ENCODE data around the gene SNRNP40. TPM values are rescaled to one million over a fixed set of nuclear protein-coding genes. Genes with fewer than 3 reads are reported as not detected.
"Not testable (repeated sequence)": the region's sequence is repeated elsewhere in the genome, so short reads cannot be mapped to it uniquely, and the experiment has no call there.

Gene SNRNP40
- total and polyA plus RNA-seq, 8 donors: 33.9 to 78.6 (median 67.5) TPM

- peak; percentile 6 for ATAC-seq
- TF ChIP-seq CTCF (IDR thresholded peaks at IDR 0.05): no peak
- DNase-seq: no peak
- Histone ChIP-seq H3K36me3 (peaks cover 0 to 32% of the 10 kb centered on the region in 2 donors), H3K27ac (peak overlapping the region; percentile 85 to 93), H3K4me1 (peaks cover 0 to 42% of the 10 kb centered on the region in 2 donors), H3K4me3 (peak overlapping the region; percentile 88 to 99), H3K27me3 (no peaks in the 10 kb centered on the region), H3K9me3 (no peaks in the 10 kb centered on the region)
- intact Hi-C loops (cut with DNase I): no loop called here
These were observed 608 bp downstream of the SNRNP40 start for GRCh38 chr1:31295874-31296485.

GRCh38 chr1:31289021-31289420, 7.6 kb downstream of the SNRNP40 start:
- no peak overlapping the region for H3K27ac ChIP-seq
- ATAC-seq (no peak), DNase-seq (no peak)
- H3K4me1 ChIP-seq: no peaks in the 10 kb centered on the region
- intact Hi-C loops (cut with DNase I): no loop called here
- H3K27me3 ChIP-seq: no peaks in the 10 kb centered on the region
- peaks cover 0 to 99% of the 10 kb centered on the region in 2 donors for H3K36me3 ChIP-seq
- H3K9me3 ChIP-seq: no peaks in the 10 kb centered on the region
- H3K4me3 ChIP-seq: no peak overlapping the region
- no peak for TF ChIP-seq CTCF (IDR thresholded peaks at IDR 0.05)

GRCh38 chr1:31287791-31288190, 8.8 kb downstream of the SNRNP40 start:
- ATAC-seq; H3K9me3 ChIP-seq; H3K27ac ChIP-seq; intact Hi-C loops (cut with DNase I); DNase-seq; H3K4me3 ChIP-seq; H3K27me3 ChIP-seq; H3K4me1 ChIP-seq: not testable (repeated sequence)
- H3K36me3 ChIP-seq: peaks cover 0 to 95% of the 10 kb centered on the region in 2 donors

- intact Hi-C loops (cut with DNase I); ATAC-seq; H3K4me3 ChIP-seq; DNase-seq; H3K27ac ChIP-seq; H3K9me3 ChIP-seq; H3K27me3 ChIP-seq; H3K4me1 ChIP-seq: not testable (repeated sequence)
- peaks cover 0 to 92% of the 10 kb centered on the region in 2 donors for H3K36me3 ChIP-seq
These were observed 14.2 kb downstream of the SNRNP40 start for GRCh38 chr1:31282426-31282825.

GRCh38 chr1:31273619-31274018, 23.0 kb downstream of the SNRNP40 start:
- Histone ChIP-seq H3K27ac (no peak overlapping the region), H3K36me3 (peaks cover 0 to 100% of the 10 kb centered on the region in 2 donors), H3K9me3 (no peaks in the 10 kb centered on the region), H3K4me1 (peaks cover 0 to 3% of the 10 kb centered on the region in 2 donors), H3K4me3 (no peak overlapping the region), H3K27me3 (no peaks in the 10 kb centered on the region)
- intact Hi-C loops (cut with DNase I): no loop called here
- ATAC-seq (no peak), DNase-seq (no peak)
- TF ChIP-seq CTCF (IDR thresholded peaks at IDR 0.05): no peak

- no peak for ATAC-seq
- intact Hi-C loops (cut with DNase I): no loop called here
- no peak overlapping the region for H3K4me3 ChIP-seq
- peaks cover 0 to 100% of the 10 kb centered on the region in 2 donors for H3K36me3 ChIP-seq
- H3K4me1 ChIP-seq: peaks cover 0 to 3% of the 10 kb centered on the region in 2 donors
- H3K27me3 ChIP-seq: no peaks in the 10 kb centered on the region
- no peak overlapping the region for H3K27ac ChIP-seq
- no peaks in the 10 kb centered on the region for H3K9me3 ChIP-seq
- TF ChIP-seq CTCF (IDR thresholded peaks at IDR 0.05): no peak
- DNase-seq: peak in 1 of 4 donors; percentile 6
These were observed 24.2 kb downstream of the SNRNP40 start for GRCh38 chr1:31272369-31272768.
